Upper lobe of left lung (tissue), 6 donors: ENCODE results near the gene CENPV. TPM values are rescaled to one million over a fixed set of nuclear protein-coding genes. Genes with fewer than 3 reads are reported as not detected.

Experiments
- ATAC-seq, 2 donors: fragments of 200-7000 bp; cut with Tn5 transposase; one replicate each; pipeline ENCODE4 v1.9.1; 2022; ENCODE audit warnings: mild to moderate bottlenecking in 2 of 2, moderate library complexity in 2 of 2; ENCODE audit not compliant: low FRiP score in 2 of 2
- DNase-seq, 2 donors: peaks; one replicate each; pipeline ENCODE4 v3.0.0-alpha.2; 2019 to 2020
- H3K27ac ChIP-seq, 4 donors: fragments of 200-600 bp; sonication (generic); one replicate each; pipeline ENCODE4 v1.5.1; 2016 to 2019
- H3K27me3 ChIP-seq, 4 donors: fragments of 200-600 bp; sonication (generic); one replicate each; pipeline ENCODE4 v1.5.1; 2017 to 2019
- H3K36me3 ChIP-seq, 4 donors: fragments of 200-600 bp; sonication (generic); one replicate each; pipeline ENCODE4 v1.5.1; 2016 to 2019
- H3K4me1 ChIP-seq, 4 donors: fragments of 200-600 bp; sonication (generic); one replicate each; pipeline ENCODE4 v1.5.1; 2018 to 2019
- H3K4me3 ChIP-seq, 4 donors: fragments of 200-600 bp; sonication (generic); one replicate each; pipeline ENCODE4 v1.5.1; 2017 to 2019; ENCODE audit warnings: mild to moderate bottlenecking in 2 of 4, moderate library complexity in 1 of 4
- H3K9me3 ChIP-seq, 4 donors: fragments of 200-600 bp; sonication (generic); one replicate each; pipeline ENCODE4 v1.5.1; 2018 to 2019
- EP300 ChIP-seq, 4 donors: sonication (generic); formaldehyde crosslinking; IDR thresholded peaks; one replicate each; pipeline ENCODE4 v1.5.1; 2017; ENCODE audit warnings: antibody characterized with exemption in 4 of 4, control low read depth in 2 of 4
- POLR2A ChIP-seq, 4 donors: fragments of 450-650 bp; IDR thresholded peaks; one replicate each; pipeline ENCODE4 v1.5.1; 2016 to 2017; ENCODE audit warnings: antibody characterized with exemption in 4 of 4, mild to moderate bottlenecking in 2 of 4
- POLR2AphosphoS5 ChIP-seq, 2 donors: sonication (generic); formaldehyde crosslinking; IDR thresholded peaks; one replicate each; pipeline ENCODE4 v1.5.1; 2017; ENCODE audit warnings: antibody characterized with exemption in 2 of 2
- WGBS, 2 donors: methylation state at CpG; one replicate each; pipeline ENCODE4 v1.1.5; 2017 to 2018; 5-methylcytosine and 5-hydroxymethylcytosine counted together
- total RNA-seq, 6 donors: library from RNA; depleted of rRNA in 4 of 6; stranded (reverse); fragments of >200 nt in 4 of 6; gene quantifications; one replicate each; pipeline versions ENCODE4 v1.1.0 to v1.2.1, GENCODE V29; 2016 to 2021
- TF ChIP-seq, protein P1 (sequence below), 6 experiments: fragments of 450-650 bp in 4 of 6; fragments of 200-600 bp in 2 of 6; sonication (generic) in 2 of 6; IDR thresholded peaks; one replicate each; pipeline ENCODE4 v1.5.1; 2016 to 2019; ENCODE audit warnings: antibody characterized with exemption in 6 of 6
- donor health status: DM: no; HTN: no; CAD: no; lungs with moderate emphysema.
- donor health status: DM: no; HTN: yes; CAD: no; lungs with severe emphysema.

The CENPV gene
- total RNA-seq, 6 donors from 2014 or later, result 3.4 to 30.4 (median 11.1) TPM

DNA sequence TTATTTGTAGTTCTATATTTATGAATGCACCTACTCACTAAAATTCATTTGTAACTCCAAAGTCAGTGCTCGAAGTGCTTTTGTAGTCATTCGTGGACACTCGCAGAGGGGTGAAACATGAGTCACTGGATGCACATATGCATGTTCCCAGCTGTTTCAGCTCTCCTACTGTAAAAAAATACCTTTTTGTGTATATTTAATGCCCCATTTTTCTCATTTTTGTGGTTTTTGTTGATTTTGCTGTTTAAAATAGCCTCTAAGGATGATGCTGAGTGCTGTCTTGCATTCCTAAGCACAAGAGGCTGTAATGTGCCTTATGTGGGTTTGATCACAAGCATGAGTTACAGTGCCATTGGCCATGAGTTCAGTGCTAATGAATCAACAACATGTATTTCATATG lies 30.6 kb downstream of the CENPV start:
- no peak overlapping the region for H3K27ac ChIP-seq
- ATAC-seq, result no peak
- H3K36me3 ChIP-seq, result peaks cover 0 to 29% (median 11%) of the 10 kb centered on the region in 4 donors
- H3K4me3 ChIP-seq, result no peak overlapping the region
- WGBS, 2 donors, result 93 to 94% methylated on average over 3 of the region's 3 CpGs
- no peaks in the 10 kb centered on the region for H3K27me3 ChIP-seq
- no peak for DNase-seq
- H3K9me3 ChIP-seq, result no peaks in the 10 kb centered on the region
- TF ChIP-seq POLR2AphosphoS5 (IDR thresholded peaks at IDR 0.05) (no peak), POLR2A (IDR thresholded peaks at IDR 0.05) (no peak), EP300 (IDR thresholded peaks at IDR 0.05) (no peak)
- TF ChIP-seq, protein P1, sequence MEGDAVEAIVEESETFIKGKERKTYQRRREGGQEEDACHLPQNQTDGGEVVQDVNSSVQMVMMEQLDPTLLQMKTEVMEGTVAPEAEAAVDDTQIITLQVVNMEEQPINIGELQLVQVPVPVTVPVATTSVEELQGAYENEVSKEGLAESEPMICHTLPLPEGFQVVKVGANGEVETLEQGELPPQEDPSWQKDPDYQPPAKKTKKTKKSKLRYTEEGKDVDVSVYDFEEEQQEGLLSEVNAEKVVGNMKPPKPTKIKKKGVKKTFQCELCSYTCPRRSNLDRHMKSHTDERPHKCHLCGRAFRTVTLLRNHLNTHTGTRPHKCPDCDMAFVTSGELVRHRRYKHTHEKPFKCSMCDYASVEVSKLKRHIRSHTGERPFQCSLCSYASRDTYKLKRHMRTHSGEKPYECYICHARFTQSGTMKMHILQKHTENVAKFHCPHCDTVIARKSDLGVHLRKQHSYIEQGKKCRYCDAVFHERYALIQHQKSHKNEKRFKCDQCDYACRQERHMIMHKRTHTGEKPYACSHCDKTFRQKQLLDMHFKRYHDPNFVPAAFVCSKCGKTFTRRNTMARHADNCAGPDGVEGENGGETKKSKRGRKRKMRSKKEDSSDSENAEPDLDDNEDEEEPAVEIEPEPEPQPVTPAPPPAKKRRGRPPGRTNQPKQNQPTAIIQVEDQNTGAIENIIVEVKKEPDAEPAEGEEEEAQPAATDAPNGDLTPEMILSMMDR (IDR thresholded peaks at IDR 0.05), result no peak
- H3K4me1 ChIP-seq, result no peaks in the 10 kb centered on the region

DNA sequence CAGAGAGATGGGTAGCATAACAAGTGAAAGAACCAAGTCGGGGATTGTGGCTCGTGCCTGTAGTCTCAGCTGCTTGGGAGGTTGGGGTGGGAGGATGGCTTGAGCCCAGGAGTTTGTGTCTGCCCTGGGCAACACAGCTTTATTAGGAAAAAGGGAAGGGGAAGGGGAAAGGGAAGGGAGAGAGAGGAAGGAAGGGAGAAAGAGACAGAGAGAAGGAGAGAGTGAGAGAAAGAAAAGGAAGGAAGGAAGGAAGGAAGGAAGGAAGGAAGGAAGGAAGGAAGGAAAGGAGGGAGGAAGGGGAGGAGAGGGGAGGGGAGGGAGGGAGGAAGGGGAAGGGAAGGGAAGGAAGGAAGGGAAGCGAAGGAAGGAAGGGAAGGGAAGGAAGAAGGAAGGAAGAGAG lies 33.3 kb downstream of the CENPV start:
- Histone ChIP-seq H3K9me3 (no peaks in the 10 kb centered on the region), H3K27ac (no peak overlapping the region), H3K27me3 (no peaks in the 10 kb centered on the region), H3K36me3 (peaks cover 0 to 29% (median 4%) of the 10 kb centered on the region in 4 donors), H3K4me1 (no peaks in the 10 kb centered on the region), H3K4me3 (no peak overlapping the region)
- 81 to 89% methylated on average over 2 of the region's 3 CpGs for WGBS, 2 donors
- ATAC-seq (no peak), DNase-seq (no peak)
- no peak for TF ChIP-seq POLR2AphosphoS5 (IDR thresholded peaks at IDR 0.05)
- TF ChIP-seq, protein P1 (IDR thresholded peaks at IDR 0.05), result no peak
- TF ChIP-seq EP300 (IDR thresholded peaks at IDR 0.05), result no peak
- no peak for TF ChIP-seq POLR2A (IDR thresholded peaks at IDR 0.05)

DNA sequence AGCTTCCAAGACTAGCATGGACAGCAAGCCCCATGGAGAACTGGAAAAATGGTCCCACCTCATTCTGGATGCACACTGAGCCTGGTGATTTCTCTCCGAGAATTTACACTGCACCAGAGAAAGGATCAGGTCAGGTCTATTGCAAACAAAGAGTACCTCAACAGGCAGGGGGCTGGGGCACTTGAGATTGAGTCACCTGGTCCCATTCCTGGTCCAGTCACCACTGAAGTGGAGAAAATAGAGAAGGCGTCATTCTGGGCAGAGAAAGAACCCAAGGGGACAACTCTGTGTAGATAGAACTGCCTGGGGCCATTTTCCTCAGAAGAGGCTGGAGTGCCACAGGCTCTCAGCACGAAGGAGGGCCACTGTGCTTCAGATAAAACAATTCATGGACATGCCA lies 38.4 kb downstream of the CENPV start:
- no peak for ATAC-seq
- H3K36me3 ChIP-seq, result peaks cover 0 to 24% (median 4%) of the 10 kb centered on the region in 4 donors

DNA sequence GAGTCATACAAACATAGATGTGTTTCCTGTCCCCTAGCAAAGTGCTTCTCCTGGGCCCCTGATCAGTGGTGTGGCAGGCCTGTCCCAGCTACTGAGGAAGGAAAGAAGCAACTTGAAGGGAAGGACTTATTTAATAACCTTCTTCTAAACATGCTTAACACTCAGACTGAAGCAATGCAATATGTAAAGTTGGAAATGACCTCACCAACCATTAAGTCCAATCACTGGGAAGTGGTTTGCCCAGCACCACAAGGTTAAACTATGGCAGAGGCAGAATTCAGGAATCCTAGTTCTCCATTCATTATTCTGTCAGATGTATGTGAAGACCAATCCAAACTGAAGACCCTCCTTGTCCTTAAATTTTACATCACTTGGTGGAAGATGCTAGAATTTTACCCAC lies 39.1 kb downstream of the CENPV start:
- Histone ChIP-seq H3K27me3 (no peaks in the 10 kb centered on the region), H3K36me3 (peaks cover 0 to 24% (median 4%) of the 10 kb centered on the region in 4 donors), H3K4me1 (peaks cover 0 to 6% (median 0%) of the 10 kb centered on the region in 4 donors), H3K9me3 (no peaks in the 10 kb centered on the region), H3K27ac (no peak overlapping the region), H3K4me3 (no peak overlapping the region)
- no peak for ATAC-seq
- TF ChIP-seq POLR2AphosphoS5 (IDR thresholded peaks at IDR 0.05) (no peak), POLR2A (IDR thresholded peaks at IDR 0.05) (no peak)
- TF ChIP-seq, protein P1 (IDR thresholded peaks at IDR 0.05), result no peak
- no peak for DNase-seq

More for the DNA sequence above, 38.4 kb downstream of the CENPV start:
- TF ChIP-seq POLR2A (IDR thresholded peaks at IDR 0.05) (no peak), POLR2AphosphoS5 (IDR thresholded peaks at IDR 0.05) (no peak), EP300 (IDR thresholded peaks at IDR 0.05) (no peak)
- TF ChIP-seq, protein P1 (IDR thresholded peaks at IDR 0.05), result no peak
- no peak overlapping the region for H3K4me3 ChIP-seq
- H3K9me3 ChIP-seq, result no peaks in the 10 kb centered on the region
- 71 to 81% methylated on average over 3 of the region's 3 CpGs for WGBS, 2 donors
- DNase-seq, result peak in 1 of 2 donors; percentile 26
- H3K27ac ChIP-seq, result no peak overlapping the region
- no peaks in the 10 kb centered on the region for H3K27me3 ChIP-seq
- peaks cover 0 to 6% (median 0%) of the 10 kb centered on the region in 4 donors for H3K4me1 ChIP-seq
